ENCODE results near the gene ITPRIPL2. TPM values are rescaled to one million over a fixed set of nuclear protein-coding genes. Genes with fewer than 3 reads are reported as not detected.

ITPRIPL2 gene
- total and polyA plus RNA-seq, 2 of the 4 experiments (the other 2 are of a cell fraction), result 9.2 to 11.1 TPM

DNA sequence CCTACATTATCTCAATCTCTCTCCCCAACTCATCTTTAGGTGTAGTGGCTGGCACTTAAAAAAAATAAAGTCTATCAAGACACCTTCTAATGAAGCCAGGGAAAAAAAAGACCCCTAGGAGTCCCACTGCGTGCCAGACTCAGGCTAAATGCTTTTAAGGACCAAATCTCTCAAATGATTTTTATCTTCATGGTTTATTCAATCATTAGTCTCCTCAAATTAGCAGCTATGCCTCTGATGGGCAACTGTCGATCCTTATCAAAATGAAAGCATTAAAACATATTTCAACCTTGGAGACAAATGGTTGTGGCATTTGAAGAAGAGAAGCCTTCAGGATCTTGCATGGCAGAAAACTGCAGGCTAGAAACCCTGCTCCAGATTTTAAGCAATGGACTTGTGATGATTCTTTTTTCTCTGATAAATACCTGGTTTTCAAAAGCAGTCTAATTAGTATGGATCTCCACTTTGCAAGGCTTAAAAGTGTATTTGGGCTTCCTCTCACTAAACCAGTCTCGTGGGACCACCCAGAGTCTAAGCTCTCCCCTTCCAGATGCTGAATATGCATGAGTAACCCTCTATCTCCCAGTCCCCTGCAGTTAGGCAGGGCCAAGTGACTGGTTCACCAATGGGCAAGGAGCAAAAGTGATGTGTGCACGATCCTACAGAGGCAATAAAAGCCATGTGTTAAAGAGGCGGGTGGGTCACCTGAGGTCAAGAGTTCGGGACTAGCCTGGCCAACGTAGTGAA lies 14.9 kb downstream of the ITPRIPL2 start:
- Histone ChIP-seq H2BK5ac (ENCODE audit: low read depth, low read length, poor library complexity, severe bottlenecking) (no peak overlapping the region), H3K27ac (ENCODE audit: insufficient read depth, low read length) (no peak overlapping the region), H3K18ac (ENCODE audit: low read depth, low read length) (no peak overlapping the region), H2BK120ac (ENCODE audit: low read depth, low read length) (no peak overlapping the region), H3K4ac (ENCODE audit: low read depth, low read length) (no peak overlapping the region), H3K14ac (replicated peaks; ENCODE audit: low read depth, low read length) (no peak overlapping the region), H3K27me3 (ENCODE audit: control insufficient read depth, insufficient read depth, low read length) (no peaks in the 10 kb centered on the region), H3K79me1 (ENCODE audit: low read depth in 1 of 2, low read length in 2 of 2) (peaks cover 1 to 18% of the 10 kb centered on the region in 2 experiments; a peak in 3 of 4 replicates), H3K9ac (ENCODE audit: low read depth, low read length) (no peak overlapping the region), H3K4me2 (ENCODE audit: low read depth, low read length) (no peak overlapping the region), H2BK20ac (ENCODE audit: low read depth, low read length) (no peak overlapping the region), H3K4me3 (ENCODE audit: insufficient read depth, low read depth, low read length) (no peak overlapping the region), H3K36me3 (ENCODE audit: control insufficient read depth, insufficient read depth, low read length) (no peaks in the 10 kb centered on the region), H4K5ac (ENCODE audit: low read depth, low read length) (no peak overlapping the region), H3K9me1 (ENCODE audit: insufficient read depth, low read length) (peaks cover 16% of the 10 kb centered on the region), H4K20me1 (ENCODE audit: insufficient read depth, low read length) (no peaks in the 10 kb centered on the region), H2AK5ac (ENCODE audit: low read depth, low read length) (peak overlapping the region; percentile 56; the same call in 1 of the 2 replicates), H2BK15ac (ENCODE audit: low read depth, low read length) (no peak overlapping the region), H2AFZ (replicated peaks; ENCODE audit: low read length, poor library complexity) (no peak overlapping the region), H3K56ac (ENCODE audit: extremely low read depth, insufficient read depth, low read length) (no peak overlapping the region), H2AK9ac (replicated peaks; ENCODE audit: low read depth, low read length, poor library complexity) (no peak overlapping the region), H4K8ac (ENCODE audit: low read depth in 2 of 2, low read length in 2 of 2) (no peak overlapping the region), H4K91ac (ENCODE audit: insufficient read depth, low read depth, low read length) (no peak overlapping the region), H3K4me1 (ENCODE audit: control insufficient read depth, insufficient read depth, low read length) (peaks cover 16% of the 10 kb centered on the region), H3K23ac (ENCODE audit: low read depth, low read length) (no peak overlapping the region), H3K9me3 (ENCODE audit: control insufficient read depth, insufficient read depth, low read length) (no peaks in the 10 kb centered on the region)
- DNase-seq (no peak), ATAC-seq (ENCODE audit: low read depth) (no peak)
- POLR2A ChIA-PET (ENCODE audit: unreplicated experiment), result no interaction called here
- CTCF ChIA-PET, result no interaction called here
- intact Hi-C loops (cut with micrococcal nuclease), result no loop called here
- in situ Hi-C loops (cut with MboI; ENCODE audit: low sequenced_read_pairs), result no loop called here
- no TSS peak for BruUV-seq (replicated peaks)
- dilution Hi-C loops (cut with HindIII; ENCODE audit: low sequenced_read_pairs, unreplicated experiment), result no loop called here
- TF ChIP-seq RFX5 (IDR thresholded peaks at IDR 0.05; ENCODE audit: low read depth, low read length) (no peak), POLR2A (IDR thresholded peaks at IDR 0.05; ENCODE audit: low read depth, low read length) (no peak), MAZ (IDR thresholded peaks at IDR 0.05; ENCODE audit: borderline replicate concordance, low read depth, low read length) (no peak), CHD1 (IDR thresholded peaks at IDR 0.05; ENCODE audit: low read depth, low read length) (no peak), RAD21 (IDR thresholded peaks at IDR 0.05; ENCODE audit: low read length) (no peak), MXI1 (IDR thresholded peaks at IDR 0.05; ENCODE audit: borderline replicate concordance, low read depth, low read length) (no peak), RCOR1 (IDR thresholded peaks at IDR 0.05; ENCODE audit: insufficient replicate concordance, low read length) (no peak), SMC3 (IDR thresholded peaks at IDR 0.05; ENCODE audit: low read depth, low read length) (no peak), NFE2L2 (IDR thresholded peaks at IDR 0.05; ENCODE audit: low read depth, low read length) (no peak), MAFK (IDR thresholded peaks at IDR 0.05; ENCODE audit: low read depth, low read length) (no peak), BHLHE40 (IDR thresholded peaks at IDR 0.05; ENCODE audit: low read depth, low read length) (no peak), CEBPB (IDR thresholded peaks at IDR 0.05; ENCODE audit: low read depth, low read length) (no peak), FOS (IDR thresholded peaks at IDR 0.05; ENCODE audit: low read depth, low read length) (no peak)
- TF ChIP-seq, protein P1, sequence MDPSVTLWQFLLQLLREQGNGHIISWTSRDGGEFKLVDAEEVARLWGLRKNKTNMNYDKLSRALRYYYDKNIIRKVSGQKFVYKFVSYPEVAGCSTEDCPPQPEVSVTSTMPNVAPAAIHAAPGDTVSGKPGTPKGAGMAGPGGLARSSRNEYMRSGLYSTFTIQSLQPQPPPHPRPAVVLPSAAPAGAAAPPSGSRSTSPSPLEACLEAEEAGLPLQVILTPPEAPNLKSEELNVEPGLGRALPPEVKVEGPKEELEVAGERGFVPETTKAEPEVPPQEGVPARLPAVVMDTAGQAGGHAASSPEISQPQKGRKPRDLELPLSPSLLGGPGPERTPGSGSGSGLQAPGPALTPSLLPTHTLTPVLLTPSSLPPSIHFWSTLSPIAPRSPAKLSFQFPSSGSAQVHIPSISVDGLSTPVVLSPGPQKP (IDR thresholded peaks at IDR 0.05; ENCODE audit: borderline replicate concordance, low read depth, low read length), result no peak
- TF ChIP-seq, protein P2, sequence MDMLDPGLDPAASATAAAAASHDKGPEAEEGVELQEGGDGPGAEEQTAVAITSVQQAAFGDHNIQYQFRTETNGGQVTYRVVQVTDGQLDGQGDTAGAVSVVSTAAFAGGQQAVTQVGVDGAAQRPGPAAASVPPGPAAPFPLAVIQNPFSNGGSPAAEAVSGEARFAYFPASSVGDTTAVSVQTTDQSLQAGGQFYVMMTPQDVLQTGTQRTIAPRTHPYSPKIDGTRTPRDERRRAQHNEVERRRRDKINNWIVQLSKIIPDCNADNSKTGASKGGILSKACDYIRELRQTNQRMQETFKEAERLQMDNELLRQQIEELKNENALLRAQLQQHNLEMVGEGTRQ (IDR thresholded peaks at IDR 0.05; ENCODE audit: low read depth, low read length), result no peak
- TF ChIP-seq, protein P3, sequence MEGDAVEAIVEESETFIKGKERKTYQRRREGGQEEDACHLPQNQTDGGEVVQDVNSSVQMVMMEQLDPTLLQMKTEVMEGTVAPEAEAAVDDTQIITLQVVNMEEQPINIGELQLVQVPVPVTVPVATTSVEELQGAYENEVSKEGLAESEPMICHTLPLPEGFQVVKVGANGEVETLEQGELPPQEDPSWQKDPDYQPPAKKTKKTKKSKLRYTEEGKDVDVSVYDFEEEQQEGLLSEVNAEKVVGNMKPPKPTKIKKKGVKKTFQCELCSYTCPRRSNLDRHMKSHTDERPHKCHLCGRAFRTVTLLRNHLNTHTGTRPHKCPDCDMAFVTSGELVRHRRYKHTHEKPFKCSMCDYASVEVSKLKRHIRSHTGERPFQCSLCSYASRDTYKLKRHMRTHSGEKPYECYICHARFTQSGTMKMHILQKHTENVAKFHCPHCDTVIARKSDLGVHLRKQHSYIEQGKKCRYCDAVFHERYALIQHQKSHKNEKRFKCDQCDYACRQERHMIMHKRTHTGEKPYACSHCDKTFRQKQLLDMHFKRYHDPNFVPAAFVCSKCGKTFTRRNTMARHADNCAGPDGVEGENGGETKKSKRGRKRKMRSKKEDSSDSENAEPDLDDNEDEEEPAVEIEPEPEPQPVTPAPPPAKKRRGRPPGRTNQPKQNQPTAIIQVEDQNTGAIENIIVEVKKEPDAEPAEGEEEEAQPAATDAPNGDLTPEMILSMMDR (conservative IDR thresholded peaks at IDR 0.05; ENCODE audit: low read depth, low read length), result no peak
- WGBS, 2 experiments (ENCODE audit: extremely low coverage in 2 of 2, insufficient read length in 1 of 2), result 50% methylated on average over 1 of the region's 7 CpGs; no CpG with 5 or more reads in 1 of the 2 experiments
